ENCODE results near the gene ATAD3C. TPM values are rescaled to one million over a fixed set of nuclear protein-coding genes. Genes with fewer than 3 reads are reported as not detected.
"Not testable (repeated sequence)": the region's sequence is repeated elsewhere in the genome, so short reads cannot be mapped to it uniquely, and the experiment has no call there.

Gene ATAD3C
- total RNA-seq, 1 donor from 2014 or later, result 0.23 TPM

GRCh38 chr1:1428174-1428573 lies 21.3 kb upstream of the ATAD3C start:
- H3K27ac Mint-ChIP-seq (ENCODE audit: unreplicated experiment), result no peak overlapping the region

GRCh38 chr1:1428967-1429366 lies 20.5 kb upstream of the ATAD3C start:
- DNase-seq (ENCODE audit: low read depth, low spot score); H3K27ac Mint-ChIP-seq (ENCODE audit: unreplicated experiment); H3K4me3 Mint-ChIP-seq; H3K36me3 Mint-ChIP-seq (ENCODE audit: low read depth); H3K9me3 Mint-ChIP-seq: not testable (repeated sequence)
- peaks cover 40% of the 10 kb centered on the region for H3K4me1 Mint-ChIP-seq
- H3K27me3 Mint-ChIP-seq (ENCODE audit: low read depth), result peaks cover 30% of the 10 kb centered on the region

More at GRCh38 chr1:1428174-1428573, 21.3 kb upstream of the ATAD3C start:
- Mint-ChIP-seq H3K4me1 (peaks cover 40% of the 10 kb centered on the region), H3K4me3 (peak overlapping the region; percentile 63), H3K9me3 (no peaks in the 10 kb centered on the region), H3K27me3 (ENCODE audit: low read depth) (peaks cover 30% of the 10 kb centered on the region), H3K36me3 (ENCODE audit: low read depth) (no peaks in the 10 kb centered on the region)
- DNase-seq (ENCODE audit: low read depth, low spot score), result no peak
- TF ChIP-seq CTCF (conservative IDR thresholded peaks at IDR 0.05), result no peak

- H3K4me3 Mint-ChIP-seq, result peak overlapping the region; percentile 61
- H3K36me3 Mint-ChIP-seq (ENCODE audit: low read depth), result no peaks in the 10 kb centered on the region
- DNase-seq (ENCODE audit: low read depth, low spot score), result no peak
- no peak for TF ChIP-seq CTCF (conservative IDR thresholded peaks at IDR 0.05)
- peaks cover 38% of the 10 kb centered on the region for H3K4me1 Mint-ChIP-seq
- peaks cover 29% of the 10 kb centered on the region for H3K27me3 Mint-ChIP-seq (ENCODE audit: low read depth)
- H3K27ac Mint-ChIP-seq (ENCODE audit: unreplicated experiment), result no peak overlapping the region
- no peaks in the 10 kb centered on the region for H3K9me3 Mint-ChIP-seq
Measured at GRCh38 chr1:1429671-1430073, 19.8 kb upstream of the ATAD3C start.

- no peak for DNase-seq (ENCODE audit: low read depth, low spot score)
- Mint-ChIP-seq H3K4me3 (peak overlapping the region; percentile 61), H3K4me1 (peaks cover 39% of the 10 kb centered on the region), H3K27me3 (ENCODE audit: low read depth) (peaks cover 29% of the 10 kb centered on the region), H3K27ac (ENCODE audit: unreplicated experiment) (no peak overlapping the region), H3K9me3 (no peaks in the 10 kb centered on the region), H3K36me3 (ENCODE audit: low read depth) (no peaks in the 10 kb centered on the region)
- no peak for TF ChIP-seq CTCF (conservative IDR thresholded peaks at IDR 0.05)
Measured at GRCh38 chr1:1430114-1430982, 19.1 kb upstream of the ATAD3C start.

- H3K36me3 Mint-ChIP-seq (ENCODE audit: low read depth), result no peaks in the 10 kb centered on the region
- peaks cover 31% of the 10 kb centered on the region for H3K27me3 Mint-ChIP-seq (ENCODE audit: low read depth)
- H3K27ac Mint-ChIP-seq (ENCODE audit: unreplicated experiment), result no peak overlapping the region
- DNase-seq (ENCODE audit: low read depth, low spot score), result no peak
- H3K9me3 Mint-ChIP-seq, result no peaks in the 10 kb centered on the region
- H3K4me3 Mint-ChIP-seq, result no peak overlapping the region
- peaks cover 38% of the 10 kb centered on the region for H3K4me1 Mint-ChIP-seq
- TF ChIP-seq CTCF (conservative IDR thresholded peaks at IDR 0.05), result no peak
Measured at GRCh38 chr1:1430992-1431844, 18.3 kb upstream of the ATAD3C start.

Measured in neural crest cell (in vitro differentiated cells).